ENCODE results near the gene TBC1D22A.
"Not testable (repeated sequence)": the region's sequence is repeated elsewhere in the genome, so short reads cannot be mapped to it uniquely, and the experiment has no call there.

The TBC1D22A gene

DNA sequence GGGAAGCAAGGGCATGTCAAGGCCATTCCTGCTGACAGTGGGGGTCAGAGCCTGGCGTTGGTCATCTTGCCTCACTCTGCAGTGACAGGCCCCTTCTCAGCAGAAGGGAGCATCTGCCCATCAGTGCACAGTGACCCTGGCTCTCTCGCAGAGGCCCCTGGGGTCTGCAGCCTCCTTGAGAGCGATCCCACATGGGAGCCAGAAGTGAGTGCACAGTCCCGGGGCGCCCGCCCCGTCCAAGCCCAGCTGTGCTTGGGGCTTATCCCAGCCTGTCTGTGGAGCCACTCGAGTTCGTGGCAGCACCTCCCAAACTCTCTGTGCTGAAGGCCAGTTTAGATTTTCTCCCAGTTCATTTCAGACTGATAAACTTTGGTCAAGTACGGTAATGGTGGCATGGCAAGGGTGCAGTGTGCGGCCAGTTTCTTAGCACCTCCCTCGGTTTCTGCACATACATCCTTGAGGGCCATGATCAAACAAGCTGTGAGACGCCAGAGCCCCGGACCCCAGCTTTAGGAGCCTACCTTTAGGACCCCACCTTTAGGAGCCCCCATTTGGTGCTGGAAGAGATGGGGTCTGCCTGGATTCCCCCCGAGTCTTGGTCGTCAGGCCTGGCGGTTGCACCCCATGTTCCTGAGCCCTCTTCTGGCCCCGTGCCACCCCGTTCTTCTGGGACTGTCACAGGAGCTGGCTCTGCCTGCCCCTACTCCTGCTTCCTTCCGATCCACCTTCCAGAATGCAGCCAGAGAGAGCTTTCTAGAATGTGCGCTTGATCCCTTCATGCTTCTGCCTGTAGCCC, 369.4 kb downstream of the TBC1D22A start:
- DNase-seq = no peak

GRCh38 chr22:47132428-47132825, 370.0 kb downstream of the TBC1D22A start:
- no peak for DNase-seq

GRCh38 chr22:47133061-47133969, 370.9 kb downstream of the TBC1D22A start:
- DNase-seq = no peak

DNA sequence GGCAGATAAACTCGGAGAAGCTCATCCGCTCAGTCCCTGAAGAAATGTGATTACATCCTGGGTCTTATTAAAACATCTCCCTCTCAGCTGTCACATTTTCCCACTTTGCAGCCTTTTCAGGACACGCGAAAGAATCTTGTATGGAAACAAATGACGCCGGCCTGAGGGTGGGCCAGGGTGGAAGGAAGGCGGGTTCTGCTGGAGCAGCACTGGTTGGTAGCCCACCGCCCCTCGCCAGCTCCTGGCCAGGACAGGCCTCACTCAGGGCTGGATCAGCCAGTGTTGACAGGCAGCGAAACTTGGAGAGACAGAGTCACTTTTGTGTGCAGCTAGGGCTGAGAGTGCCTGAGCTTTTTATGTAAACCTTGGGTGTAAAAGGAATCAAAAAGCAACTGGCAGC, 371.8 kb downstream of the TBC1D22A start:
- DNase-seq = no peak

DNA sequence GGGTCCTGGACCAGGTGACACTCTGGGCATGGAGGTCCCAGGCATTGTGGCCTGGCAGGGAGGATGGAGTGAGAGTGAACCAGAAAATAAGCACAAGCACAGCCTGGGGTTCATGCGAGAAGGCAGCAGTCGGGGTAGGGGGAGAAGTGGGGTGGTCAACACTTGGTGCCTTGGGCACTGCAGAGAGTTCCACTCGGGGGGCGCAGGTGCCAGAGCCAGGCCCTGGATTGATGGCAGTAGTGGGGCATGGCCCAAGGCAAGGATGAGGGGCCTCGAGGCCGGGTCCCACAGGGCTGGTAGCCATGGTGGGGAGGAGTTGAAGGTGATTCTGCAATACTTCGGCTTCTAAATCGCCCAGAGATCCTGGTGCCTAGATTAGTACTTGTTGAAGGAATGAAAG, 372.9 kb downstream of the TBC1D22A start:
- no peak for DNase-seq

DNA sequence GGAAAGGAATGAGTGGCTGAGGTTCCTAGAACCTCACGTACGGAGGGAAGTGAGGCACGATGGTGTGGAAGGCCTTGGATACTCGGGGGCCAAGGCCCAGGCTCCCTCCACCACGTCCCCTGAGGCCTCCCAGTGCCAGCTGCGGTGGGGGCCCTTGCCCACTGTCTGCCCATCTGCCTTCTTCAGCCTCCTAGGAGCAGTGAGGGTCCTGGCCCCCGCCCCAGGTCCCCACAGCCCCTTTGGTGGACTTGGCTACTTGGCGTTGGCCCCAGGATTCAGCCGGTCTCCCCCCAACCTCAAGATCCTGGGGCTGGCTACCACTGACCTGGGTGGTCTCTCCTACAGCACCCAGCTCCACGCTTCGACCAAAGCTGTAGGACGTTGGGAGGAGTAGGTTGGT, 373.6 kb downstream of the TBC1D22A start:
- DNase-seq = no peak

DNA sequence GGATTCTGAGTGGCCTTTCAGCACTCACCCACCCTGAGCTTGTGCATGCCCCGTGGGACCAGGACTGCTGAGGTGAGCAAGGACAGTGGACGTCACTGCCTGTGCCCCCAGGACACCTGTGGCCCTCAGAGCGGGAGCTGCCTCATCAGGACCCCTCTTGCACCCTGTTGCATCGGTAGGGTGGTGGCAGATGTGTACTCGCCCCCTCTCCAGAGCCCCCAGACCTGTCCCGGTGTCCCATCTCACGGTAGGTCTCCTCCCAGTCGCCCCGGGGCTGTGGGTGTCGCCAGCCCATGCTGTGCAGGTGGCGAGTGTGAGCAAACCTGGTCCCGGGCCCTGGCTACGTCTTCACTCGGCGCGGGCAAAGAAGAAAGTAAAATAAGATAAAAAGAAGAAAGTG, 374.2 kb downstream of the TBC1D22A start:
- no peak for DNase-seq

DNA sequence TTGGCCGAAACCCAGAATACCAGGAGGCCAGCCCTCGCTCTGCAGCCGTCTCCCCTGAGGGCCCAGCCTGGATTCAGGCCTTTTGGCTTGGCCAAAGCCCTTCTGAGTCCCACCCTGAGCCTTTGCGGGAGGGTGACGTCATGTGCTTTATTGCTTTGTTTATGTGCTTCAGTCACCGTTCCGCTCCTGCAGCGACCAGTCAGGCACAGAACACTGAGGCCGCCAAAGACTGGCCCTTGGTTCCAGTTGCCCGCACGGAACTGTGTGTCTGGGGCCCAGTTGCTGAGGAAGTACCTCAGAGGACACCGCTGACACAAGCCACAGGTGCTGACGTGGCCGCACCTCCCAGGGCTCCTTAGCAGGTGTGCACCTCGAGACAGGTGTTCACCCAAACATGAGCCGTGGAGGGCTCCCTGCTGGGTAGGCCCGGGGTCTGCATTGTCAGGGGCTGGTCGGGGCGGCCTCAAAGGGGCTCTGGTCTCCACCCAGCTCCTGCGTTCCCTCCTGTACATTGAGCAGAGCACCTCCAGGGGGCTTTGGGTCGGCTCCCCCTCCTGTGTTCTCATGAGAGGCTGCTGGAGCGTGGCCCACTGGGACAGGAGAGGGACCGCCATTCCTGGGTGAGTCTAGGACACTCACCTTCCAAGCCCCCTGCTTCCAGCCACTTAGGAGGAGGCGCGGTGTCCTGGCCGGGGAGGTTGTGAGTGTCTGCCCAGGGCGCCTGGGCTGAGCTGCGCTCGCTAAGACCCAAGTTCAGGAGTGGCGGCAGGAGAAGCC, 376.8 kb downstream of the TBC1D22A start:
- no peak for DNase-seq

DNA sequence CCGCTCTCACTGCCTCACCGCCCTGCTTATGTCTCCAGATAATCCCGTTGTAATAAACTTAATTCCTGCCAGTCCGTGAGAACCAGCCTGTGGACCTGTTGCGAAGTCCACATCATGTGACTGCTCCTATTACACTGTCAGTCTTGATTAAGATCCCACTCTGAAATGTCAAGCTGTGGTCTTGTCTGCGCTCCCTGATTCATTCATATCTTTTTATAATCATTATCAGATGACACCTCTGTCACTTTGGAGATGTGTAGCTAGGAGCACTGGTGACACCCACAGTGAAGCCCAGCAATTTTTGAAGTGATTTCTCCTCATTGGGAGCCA, 377.3 kb downstream of the TBC1D22A start:
- no peak for DNase-seq

DNA sequence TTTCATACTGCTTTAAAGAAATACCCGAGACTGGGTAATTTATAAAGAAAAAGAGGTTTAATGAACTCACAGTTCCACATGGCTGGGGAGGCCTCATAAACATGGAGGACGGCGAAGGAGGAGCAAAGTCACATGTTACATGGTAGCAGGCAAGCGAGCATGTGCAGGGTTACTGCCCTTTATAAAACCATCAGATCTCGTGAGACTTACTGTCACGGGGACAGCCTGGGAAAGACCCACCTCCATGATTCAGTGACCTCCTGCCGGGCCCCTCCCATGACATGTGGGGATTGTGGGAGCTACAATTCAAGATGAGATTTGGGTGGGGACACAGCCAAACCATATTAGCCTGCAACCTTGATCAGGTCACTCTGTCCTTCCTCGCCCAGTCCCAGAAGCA, 378.5 kb downstream of the TBC1D22A start:
- DNase-seq = not testable (repeated sequence)

DNA sequence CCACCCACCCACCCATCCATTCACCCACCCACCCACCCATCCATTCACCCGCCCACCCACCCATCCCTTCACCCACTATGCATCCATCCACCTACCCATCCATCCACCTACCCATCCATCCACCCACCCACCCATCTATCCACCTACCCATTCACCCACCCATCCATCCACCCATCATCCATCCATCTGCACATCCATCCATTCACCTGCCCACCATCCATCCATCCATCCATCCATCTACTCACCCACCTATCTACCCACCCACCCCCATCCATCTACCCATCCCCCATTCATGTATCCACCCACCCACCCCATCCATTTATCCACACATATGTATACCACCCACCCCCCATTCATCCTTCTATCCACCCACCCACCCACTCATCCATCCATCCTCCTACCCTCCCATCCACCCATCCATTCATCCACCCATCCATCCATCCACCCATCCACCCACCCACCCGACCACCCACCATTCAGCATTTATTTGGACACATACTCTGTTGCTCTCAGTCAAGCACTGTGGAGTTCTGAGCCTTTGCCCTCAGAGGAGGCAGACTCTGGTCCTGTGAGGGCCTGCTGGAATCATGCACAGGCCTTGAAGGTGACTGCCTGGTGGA, 380.1 kb downstream of the TBC1D22A start:
- DNase-seq = no peak

GRCh38 chr22:47143249-47143938, 380.9 kb downstream of the TBC1D22A start:
- DNase-seq = no peak

DNA sequence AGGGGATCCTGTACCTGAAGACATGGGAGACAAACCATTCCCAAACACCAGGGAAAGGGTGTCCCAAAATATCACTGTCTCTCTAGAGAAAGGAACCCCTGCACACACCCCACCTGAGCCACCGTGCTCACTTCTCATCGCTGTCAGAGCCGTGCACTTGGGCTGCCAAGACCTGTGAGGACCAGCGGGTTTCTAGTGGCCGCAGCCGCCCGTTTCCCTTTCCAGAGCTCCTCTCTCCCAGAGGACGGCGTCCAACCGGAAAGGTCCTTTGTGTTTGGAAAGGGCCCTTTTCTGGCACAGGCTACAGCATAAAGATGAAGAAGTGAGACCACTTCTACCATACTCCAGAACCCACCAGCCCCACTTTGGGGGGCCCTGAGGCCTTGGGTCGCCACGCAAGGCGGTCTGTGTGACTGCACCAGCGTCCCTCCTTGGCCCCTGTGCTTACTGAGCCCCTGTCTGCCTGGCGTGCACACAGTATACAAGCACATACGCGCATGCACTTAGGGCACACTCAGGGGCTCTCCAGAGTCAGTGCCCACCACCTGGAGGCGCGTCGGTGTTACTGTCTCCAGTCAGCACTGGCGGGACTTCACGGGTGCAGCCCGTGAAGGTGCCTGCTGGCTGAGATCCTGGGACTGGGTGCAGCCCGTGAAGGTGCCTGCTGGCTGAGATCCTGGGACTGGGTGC, 381.8 kb downstream of the TBC1D22A start:
- no peak for DNase-seq

GRCh38 chr22:47144791-47145425, 382.5 kb downstream of the TBC1D22A start:
- DNase-seq = no peak

GRCh38 chr22:47145883-47146282, 383.4 kb downstream of the TBC1D22A start:
- DNase-seq = no peak

GRCh38 chr22:47146391-47146790, 383.9 kb downstream of the TBC1D22A start:
- DNase-seq = no peak

- no peak for DNase-seq
These were observed 384.5 kb downstream of the TBC1D22A start for GRCh38 chr22:47146941-47147340.

GRCh38 chr22:47147572-47147971, 385.1 kb downstream of the TBC1D22A start:
- DNase-seq = no peak

- DNase-seq = no peak
These were observed 386.1 kb downstream of the TBC1D22A start for GRCh38 chr22:47148510-47148909.

DNA sequence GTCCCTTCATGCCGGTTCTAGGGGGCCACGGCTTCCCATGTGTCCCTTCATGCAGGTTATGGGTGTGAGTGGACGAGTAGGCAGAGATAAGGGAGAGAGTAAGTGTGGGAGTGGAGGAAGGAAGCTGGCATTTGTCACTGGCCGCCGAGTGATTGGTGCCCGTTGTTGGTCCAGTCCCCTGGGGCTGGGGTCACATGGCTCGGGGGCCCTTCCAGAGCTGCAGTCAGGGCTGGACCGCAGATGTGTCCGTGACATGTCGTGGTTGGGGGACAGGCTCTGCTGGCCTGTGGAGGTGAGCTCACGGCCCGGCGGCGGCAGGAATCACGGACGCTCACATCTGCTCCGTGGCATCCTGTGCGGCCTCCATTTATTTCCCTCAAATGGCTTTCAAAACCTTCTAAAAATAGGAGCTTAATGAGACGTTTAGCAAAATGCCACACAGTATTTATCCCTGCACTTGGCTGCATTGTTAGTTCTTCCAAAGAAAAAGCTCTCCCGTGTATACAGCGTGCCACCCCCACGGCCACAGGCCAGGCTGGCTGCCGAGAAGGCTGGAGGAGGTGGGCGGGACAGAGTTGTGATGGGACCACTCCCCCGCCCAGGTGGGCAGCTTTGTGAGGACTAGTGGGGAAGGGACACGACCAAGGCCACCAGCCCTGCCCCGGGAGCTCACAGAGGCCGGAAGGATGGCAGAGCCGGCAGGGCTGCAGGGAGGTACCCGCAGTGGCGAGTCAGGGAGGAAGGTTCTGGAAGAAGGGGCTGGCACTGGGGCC, 386.7 kb downstream of the TBC1D22A start:
- DNase-seq = no peak

Data from activated effector memory CD4-positive, alpha-beta T cell treated with anti-CD3 and anti-CD28 coated beads, Interleukin-2, amount 50 U/mL, for 16 hours (primary cell).